GM23248 (cell line): ENCODE data around the gene CTDNEP1. TPM values are rescaled to one million over a fixed set of nuclear protein-coding genes. Genes with fewer than 3 reads are reported as not detected.

ENCODE experiments used
- DNase-seq: peaks from one replicate; pipeline ENCODE4 v3.0.0-alpha.2; 2015
- H2AFZ ChIP-seq: fragments of 200-600 bp; sonication (generic); 2 replicates; pipeline ENCODE4 v1.6.1; 2016; ENCODE audit warnings: antibody characterized with exemption
- H3F3A ChIP-seq: fragments of 200-600 bp; sonication (generic); 2 replicates; pipeline ENCODE4 v1.6.1; 2016; ENCODE audit warnings: mild to moderate bottlenecking, antibody characterized with exemption, mixed run types; ENCODE audit not compliant: insufficient read depth
- H3K27ac ChIP-seq: fragments of 200-600 bp; sonication (generic); 2 replicates; pipeline ENCODE4 v1.5.1; 2016; ENCODE audit warnings: mild to moderate bottlenecking
- H3K27me3 ChIP-seq: fragments of 200-600 bp; sonication (generic); replicated peaks from 2 replicates; pipeline ENCODE4 v1.6.1; 2016; ENCODE audit warnings: mild to moderate bottlenecking; ENCODE audit not compliant: insufficient read depth
- H3K36me3 ChIP-seq: fragments of 200-600 bp; sonication (generic); 2 replicates; pipeline ENCODE4 v1.6.1; 2016; ENCODE audit warnings: low read depth, mild to moderate bottlenecking
- H3K4me1 ChIP-seq: fragments of 200-600 bp; sonication (generic); 2 replicates; pipeline ENCODE4 v1.6.1; 2016; ENCODE audit warnings: mild to moderate bottlenecking; ENCODE audit not compliant: insufficient read depth
- H3K4me2 ChIP-seq: fragments of 200-600 bp; sonication (generic); one replicate; pipeline ENCODE4 v1.6.1; 2016; ENCODE audit warnings: mild to moderate bottlenecking; ENCODE audit not compliant: unreplicated experiment
- H3K4me3 ChIP-seq: fragments of 200-600 bp; sonication (generic); 2 replicates; pipeline ENCODE4 v1.5.1; 2016; ENCODE audit warnings: mild to moderate bottlenecking
- H3K79me2 ChIP-seq: fragments of 200-600 bp; sonication (generic); 2 replicates; pipeline ENCODE4 v1.6.1; 2016; ENCODE audit warnings: mild to moderate bottlenecking; ENCODE audit not compliant: insufficient read depth
- H3K9ac ChIP-seq: fragments of 200-600 bp; sonication (generic); 2 replicates; pipeline ENCODE4 v1.6.1; 2016; ENCODE audit warnings: mild to moderate bottlenecking
- H3K9me2 ChIP-seq: fragments of 200-600 bp; sonication (generic); 2 replicates; pipeline ENCODE4 v1.6.1; 2016; ENCODE audit warnings: mixed run types, mild to moderate bottlenecking, moderate library complexity; ENCODE audit not compliant: insufficient read depth
- H3K9me3 ChIP-seq: fragments of 200-600 bp; sonication (generic); one replicate; pipeline ENCODE4 v1.6.1; 2017; ENCODE audit warnings: low read depth
- H4K20me1 ChIP-seq: fragments of 200-600 bp; sonication (generic); 2 replicates; pipeline ENCODE4 v1.6.0; 2016; ENCODE audit not compliant: insufficient read depth
- EZH2 ChIP-seq: fragments of 200-600 bp; sonication (generic); IDR thresholded peaks from 2 replicates; pipeline ENCODE4 v1.6.1; 2018; ENCODE audit warnings: antibody characterized with exemption, mild to moderate bottlenecking; ENCODE audit not compliant: insufficient read depth, poor library complexity, severe bottlenecking
- EZH2phosphoT487 ChIP-seq: fragments of 200-600 bp; sonication (generic); IDR thresholded peaks from 2 replicates; pipeline ENCODE4 v1.6.1; 2018; ENCODE audit warnings: antibody characterized with exemption, moderate library complexity, mild to moderate bottlenecking, low read depth; ENCODE audit not compliant: insufficient read depth
- WGBS, 2 experiments: methylation state at CpG; one replicate each; pipeline ENCODE4 v1.1.6; 2015 to 2017; ENCODE audit warnings: low lambda C conversion rate in 2 of 2, low coverage in 1 of 2; ENCODE audit errors: missing lambda C conversion rate in 2 of 2; 5-methylcytosine and 5-hydroxymethylcytosine counted together
- in situ Hi-C: fragments of 300-500 bp; cut with MboI; formaldehyde crosslinking; loops from 2 replicates; pipeline ENCODE4 v1.15.0; 2020
- polyA plus RNA-seq: library from polyadenylated mRNA; unstranded; fragments of >200 nt; fragmentation: Nextera tagmentation; extraction: Ambion mirVana; gene quantifications from 2 replicates; pipeline ENCODE4 v1.2.1, GENCODE V29; 2016
- total RNA-seq: library from RNA; depleted of rRNA; stranded (reverse); fragments of >200 nt; shearing (Covaris generic); gene quantifications from 2 replicates; pipeline ENCODE4 v1.2.3, GENCODE V29; 2014

CTDNEP1 gene
- total and polyA plus RNA-seq, 2 experiments from 2014 or later: 30.0 to 38.9 TPM

GRCh38 chr17:7241783-7242716 lies 9.5 kb downstream of the CTDNEP1 start, which contains the start of gene GABARAP:
Gene GABARAP (minus strand): TSS chr17:7242449. CDS start chr17:7242330, 119 bp downstream.
- Histone ChIP-seq H3K9me2 (no peaks in the 10 kb centered on the region), H3K27ac (peak within 1 kb of the TSS; percentile 99), H3K9ac (peak within 1 kb of the TSS; percentile 99), H3K9me3 (no peaks in the 10 kb centered on the region), H3K27me3 (no peaks in the 10 kb centered on the region), H4K20me1 (no peaks in the 10 kb centered on the region), H3K36me3 (peaks cover 23% of the 10 kb centered on the region), H3K4me1 (peaks cover 19% of the 10 kb centered on the region), H3K4me3 (peak within 1 kb of the TSS; percentile 97), H3K4me2 (peak within 1 kb of the TSS; percentile 100), H3K79me2 (peaks cover 69% of the 10 kb centered on the region), H2AFZ (peak within 1 kb of the TSS; percentile 82), H3F3A (peaks cover 41% of the 10 kb centered on the region)
- peak; percentile 96 for DNase-seq
- in situ Hi-C loops: no loop called here
- 1% methylated on average over 43 to 62 of the region's 62 CpGs for WGBS, 2 experiments
- TF ChIP-seq EZH2phosphoT487 (no peak), EZH2 (no peak)

- H3K27ac ChIP-seq: peak overlapping the region; percentile 99
Measured at GRCh38 chr17:7241090-7241733, 10.3 kb downstream of the CTDNEP1 start.

DNA sequence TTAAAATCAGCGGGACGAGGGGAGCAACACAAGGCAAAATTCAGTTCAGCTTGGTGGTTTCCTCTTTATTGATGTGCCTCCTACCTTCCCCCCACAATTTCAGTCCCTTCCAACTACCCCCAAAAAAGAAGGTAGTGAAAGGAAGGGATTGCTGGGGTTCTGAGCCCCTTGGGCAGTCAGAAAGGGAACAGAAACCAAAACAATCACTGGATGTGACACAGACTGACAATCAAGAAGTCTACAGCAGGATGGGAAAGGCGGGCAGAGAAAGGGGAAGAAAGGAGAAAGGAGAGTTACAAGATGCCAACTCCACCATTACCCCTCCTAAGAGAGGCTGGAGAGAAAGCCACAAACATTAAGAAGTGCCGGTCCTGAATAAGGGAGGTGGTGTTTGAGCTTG lies 11.2 kb downstream of the CTDNEP1 start:
- Histone ChIP-seq H3F3A (peaks cover 56% of the 10 kb centered on the region), H3K79me2 (peaks cover 70% of the 10 kb centered on the region), H2AFZ (no peak overlapping the region), H3K9ac (peak overlapping the region; percentile 99), H3K4me2 (peak overlapping the region; percentile 100), H3K4me1 (peaks cover 24% of the 10 kb centered on the region), H3K27me3 (no peaks in the 10 kb centered on the region), H3K36me3 (peaks cover 18% of the 10 kb centered on the region), H3K9me3 (no peaks in the 10 kb centered on the region), H3K4me3 (peak overlapping the region; percentile 97), H4K20me1 (no peaks in the 10 kb centered on the region), H3K27ac (peak overlapping the region; percentile 99), H3K9me2 (no peaks in the 10 kb centered on the region)
- WGBS, 2 experiments: 59 to 61% methylated on average over 4 of the region's 4 CpGs
- TF ChIP-seq EZH2phosphoT487 (no peak), EZH2 (no peak)
- DNase-seq: no peak
- in situ Hi-C loops: no loop called here

More at GRCh38 chr17:7241090-7241733, 10.3 kb downstream of the CTDNEP1 start:
- Histone ChIP-seq H3K9ac (peak overlapping the region; percentile 99), H3K4me3 (peak overlapping the region; percentile 97), H2AFZ (no peak overlapping the region), H3K4me1 (peaks cover 19% of the 10 kb centered on the region), H3K9me3 (no peaks in the 10 kb centered on the region), H3K4me2 (peak overlapping the region; percentile 100), H3F3A (peaks cover 47% of the 10 kb centered on the region), H4K20me1 (no peaks in the 10 kb centered on the region), H3K27me3 (no peaks in the 10 kb centered on the region), H3K36me3 (peaks cover 23% of the 10 kb centered on the region), H3K9me2 (no peaks in the 10 kb centered on the region), H3K79me2 (peaks cover 69% of the 10 kb centered on the region)
- WGBS, 2 experiments: 16 to 22% methylated on average over 9 of the region's 9 CpGs
- in situ Hi-C loops: no loop called here
- DNase-seq: peak; percentile 45
- TF ChIP-seq EZH2phosphoT487 (no peak), EZH2 (no peak)

DNA sequence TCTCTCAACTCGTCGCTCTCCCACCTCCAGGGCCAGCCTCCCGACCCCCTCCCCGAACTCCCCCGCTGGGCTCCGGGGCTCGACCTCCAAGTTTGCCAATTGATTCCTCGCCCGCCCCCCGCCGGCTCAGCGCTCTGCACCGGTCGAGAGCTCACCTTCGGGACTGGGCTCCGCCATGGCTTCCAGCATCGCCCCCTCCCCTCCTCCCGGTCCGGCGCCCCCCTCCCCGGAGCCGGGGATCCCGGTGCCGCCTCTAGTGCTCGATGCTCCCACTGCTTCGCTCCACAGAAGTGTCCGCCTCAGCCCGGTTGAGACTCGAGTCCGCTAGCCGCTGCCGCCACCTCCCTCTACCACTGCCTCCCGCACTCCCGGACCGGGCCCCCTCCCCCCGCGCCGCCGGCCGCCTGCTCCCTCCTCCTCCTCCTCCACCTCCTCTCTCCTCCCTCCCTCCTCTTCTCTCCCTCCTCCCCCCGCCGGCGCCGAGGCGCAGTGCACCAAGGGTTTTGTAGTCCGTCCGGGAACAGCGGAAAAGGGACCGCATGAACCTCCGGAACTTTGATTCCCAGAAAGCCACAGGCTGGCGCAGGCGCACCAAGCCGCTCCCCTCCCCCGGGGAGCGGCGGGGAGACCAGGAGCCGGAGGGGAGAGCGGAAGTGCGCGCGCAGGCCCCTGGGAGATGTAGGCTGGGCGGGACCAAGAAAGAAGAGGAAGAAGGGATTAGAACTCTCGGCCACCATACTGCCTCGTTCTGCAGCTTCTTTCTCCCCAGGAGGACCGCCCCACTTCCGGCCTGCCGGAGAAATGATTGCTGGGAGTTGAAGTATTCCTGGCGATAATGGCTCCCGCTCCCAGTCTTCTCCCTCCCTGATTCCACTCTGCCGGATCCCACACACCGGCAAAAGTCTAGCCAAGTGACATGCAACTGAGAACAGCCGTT lies 12.2 kb downstream of the CTDNEP1 start, which contains the start of gene PHF23:
PHF23 (minus strand) TSS at position 367 of the 937 bp plus-strand sequence; CDS start at position 189, 178 bp downstream.
- Histone ChIP-seq H3F3A (peaks cover 55% of the 10 kb centered on the region), H3K4me2 (peak within 1 kb of the TSS; percentile 100), H4K20me1 (no peaks in the 10 kb centered on the region), H2AFZ (0 out of 2 replicates have a peak within 1 kb of the TSS, but pooled peaks have one; percentile 17), H3K9me2 (no peaks in the 10 kb centered on the region), H3K4me3 (peak within 1 kb of the TSS; percentile 99), H3K79me2 (peaks cover 71% of the 10 kb centered on the region), H3K36me3 (peaks cover 17% of the 10 kb centered on the region), H3K9ac (peak within 1 kb of the TSS; percentile 99), H3K27ac (peak within 1 kb of the TSS; percentile 99), H3K9me3 (no peaks in the 10 kb centered on the region), H3K27me3 (no peaks in the 10 kb centered on the region), H3K4me1 (peaks cover 32% of the 10 kb centered on the region)
- in situ Hi-C loops: no loop called here
- DNase-seq: peak; percentile 100
- WGBS, 2 experiments: 0 to 2% methylated on average over 40 to 69 of the region's 72 CpGs
- TF ChIP-seq EZH2phosphoT487 (no peak), EZH2 (no peak)
